ENCODE data around the gene SMAD3. TPM values are rescaled to one million over a fixed set of nuclear protein-coding genes. Genes with fewer than 3 reads are reported as not detected.

The SMAD3 gene
- total RNA-seq, 1 experiment from 2014 or later = 89.2 TPM

DNA sequence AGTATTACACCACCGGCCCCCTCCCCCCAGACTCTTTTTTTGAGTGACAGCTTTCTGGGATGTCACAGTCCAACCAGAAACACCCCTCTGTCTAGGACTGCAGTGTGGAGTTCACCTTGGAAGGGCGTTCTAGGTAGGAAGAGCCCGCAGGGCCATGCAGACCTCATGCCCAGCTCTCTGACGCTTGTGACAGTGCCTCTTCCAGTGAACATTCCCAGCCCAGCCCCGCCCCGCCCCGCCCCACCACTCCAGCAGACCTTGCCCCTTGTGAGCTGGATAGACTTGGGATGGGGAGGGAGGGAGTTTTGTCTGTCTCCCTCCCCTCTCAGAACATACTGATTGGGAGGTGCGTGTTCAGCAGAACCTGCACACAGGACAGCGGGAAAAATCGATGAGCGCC is 125.4 kb downstream of the SMAD3 start:
- TF ChIP-seq, protein P1, sequence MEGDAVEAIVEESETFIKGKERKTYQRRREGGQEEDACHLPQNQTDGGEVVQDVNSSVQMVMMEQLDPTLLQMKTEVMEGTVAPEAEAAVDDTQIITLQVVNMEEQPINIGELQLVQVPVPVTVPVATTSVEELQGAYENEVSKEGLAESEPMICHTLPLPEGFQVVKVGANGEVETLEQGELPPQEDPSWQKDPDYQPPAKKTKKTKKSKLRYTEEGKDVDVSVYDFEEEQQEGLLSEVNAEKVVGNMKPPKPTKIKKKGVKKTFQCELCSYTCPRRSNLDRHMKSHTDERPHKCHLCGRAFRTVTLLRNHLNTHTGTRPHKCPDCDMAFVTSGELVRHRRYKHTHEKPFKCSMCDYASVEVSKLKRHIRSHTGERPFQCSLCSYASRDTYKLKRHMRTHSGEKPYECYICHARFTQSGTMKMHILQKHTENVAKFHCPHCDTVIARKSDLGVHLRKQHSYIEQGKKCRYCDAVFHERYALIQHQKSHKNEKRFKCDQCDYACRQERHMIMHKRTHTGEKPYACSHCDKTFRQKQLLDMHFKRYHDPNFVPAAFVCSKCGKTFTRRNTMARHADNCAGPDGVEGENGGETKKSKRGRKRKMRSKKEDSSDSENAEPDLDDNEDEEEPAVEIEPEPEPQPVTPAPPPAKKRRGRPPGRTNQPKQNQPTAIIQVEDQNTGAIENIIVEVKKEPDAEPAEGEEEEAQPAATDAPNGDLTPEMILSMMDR (IDR thresholded peaks at IDR 0.05 in 2 of 3, conservative IDR thresholded peaks at IDR 0.05 in 1 of 3; ENCODE audit: borderline replicate concordance in 1 of 3, insufficient read depth in 1 of 3, low read depth in 2 of 3, low read length in 2 of 3) = no peak
- TF ChIP-seq ZNF274 (IDR thresholded peaks at IDR 0.05; ENCODE audit: low read depth, low read length) = no peak
- TF ChIP-seq CEBPB (IDR thresholded peaks at IDR 0.05; ENCODE audit: low read depth) = no peak
- TF ChIP-seq, protein P2, sequence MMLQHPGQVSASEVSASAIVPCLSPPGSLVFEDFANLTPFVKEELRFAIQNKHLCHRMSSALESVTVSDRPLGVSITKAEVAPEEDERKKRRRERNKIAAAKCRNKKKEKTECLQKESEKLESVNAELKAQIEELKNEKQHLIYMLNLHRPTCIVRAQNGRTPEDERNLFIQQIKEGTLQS (IDR thresholded peaks at IDR 0.05) = no peak
- TF ChIP-seq SP1 (IDR thresholded peaks at IDR 0.05; ENCODE audit: low read depth) = no peak
- TF ChIP-seq SRF (IDR thresholded peaks at IDR 0.05; ENCODE audit: low read depth) = no peak
- TF ChIP-seq, protein P3, sequence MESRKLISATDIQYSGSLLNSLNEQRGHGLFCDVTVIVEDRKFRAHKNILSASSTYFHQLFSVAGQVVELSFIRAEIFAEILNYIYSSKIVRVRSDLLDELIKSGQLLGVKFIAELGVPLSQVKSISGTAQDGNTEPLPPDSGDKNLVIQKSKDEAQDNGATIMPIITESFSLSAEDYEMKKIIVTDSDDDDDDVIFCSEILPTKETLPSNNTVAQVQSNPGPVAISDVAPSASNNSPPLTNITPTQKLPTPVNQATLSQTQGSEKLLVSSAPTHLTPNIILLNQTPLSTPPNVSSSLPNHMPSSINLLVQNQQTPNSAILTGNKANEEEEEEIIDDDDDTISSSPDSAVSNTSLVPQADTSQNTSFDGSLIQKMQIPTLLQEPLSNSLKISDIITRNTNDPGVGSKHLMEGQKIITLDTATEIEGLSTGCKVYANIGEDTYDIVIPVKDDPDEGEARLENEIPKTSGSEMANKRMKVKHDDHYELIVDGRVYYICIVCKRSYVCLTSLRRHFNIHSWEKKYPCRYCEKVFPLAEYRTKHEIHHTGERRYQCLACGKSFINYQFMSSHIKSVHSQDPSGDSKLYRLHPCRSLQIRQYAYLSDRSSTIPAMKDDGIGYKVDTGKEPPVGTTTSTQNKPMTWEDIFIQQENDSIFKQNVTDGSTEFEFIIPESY (IDR thresholded peaks at IDR 0.05; ENCODE audit: extremely low read depth, insufficient replicate concordance, low read length) = no peak
- TF ChIP-seq ZFX (IDR thresholded peaks at IDR 0.05) = no peak
- no peak for TF ChIP-seq POLR2A (IDR thresholded peaks at IDR 0.05; ENCODE audit: borderline replicate concordance, extremely low read depth, insufficient read depth, insufficient read length)
- no peak for TF ChIP-seq EGR1 (IDR thresholded peaks at IDR 0.05; ENCODE audit: low read depth)
- TF ChIP-seq, protein P4, sequence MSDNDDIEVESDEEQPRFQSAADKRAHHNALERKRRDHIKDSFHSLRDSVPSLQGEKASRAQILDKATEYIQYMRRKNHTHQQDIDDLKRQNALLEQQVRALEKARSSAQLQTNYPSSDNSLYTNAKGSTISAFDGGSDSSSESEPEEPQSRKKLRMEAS (IDR thresholded peaks at IDR 0.05) = no peak
- TF ChIP-seq, protein P5, sequence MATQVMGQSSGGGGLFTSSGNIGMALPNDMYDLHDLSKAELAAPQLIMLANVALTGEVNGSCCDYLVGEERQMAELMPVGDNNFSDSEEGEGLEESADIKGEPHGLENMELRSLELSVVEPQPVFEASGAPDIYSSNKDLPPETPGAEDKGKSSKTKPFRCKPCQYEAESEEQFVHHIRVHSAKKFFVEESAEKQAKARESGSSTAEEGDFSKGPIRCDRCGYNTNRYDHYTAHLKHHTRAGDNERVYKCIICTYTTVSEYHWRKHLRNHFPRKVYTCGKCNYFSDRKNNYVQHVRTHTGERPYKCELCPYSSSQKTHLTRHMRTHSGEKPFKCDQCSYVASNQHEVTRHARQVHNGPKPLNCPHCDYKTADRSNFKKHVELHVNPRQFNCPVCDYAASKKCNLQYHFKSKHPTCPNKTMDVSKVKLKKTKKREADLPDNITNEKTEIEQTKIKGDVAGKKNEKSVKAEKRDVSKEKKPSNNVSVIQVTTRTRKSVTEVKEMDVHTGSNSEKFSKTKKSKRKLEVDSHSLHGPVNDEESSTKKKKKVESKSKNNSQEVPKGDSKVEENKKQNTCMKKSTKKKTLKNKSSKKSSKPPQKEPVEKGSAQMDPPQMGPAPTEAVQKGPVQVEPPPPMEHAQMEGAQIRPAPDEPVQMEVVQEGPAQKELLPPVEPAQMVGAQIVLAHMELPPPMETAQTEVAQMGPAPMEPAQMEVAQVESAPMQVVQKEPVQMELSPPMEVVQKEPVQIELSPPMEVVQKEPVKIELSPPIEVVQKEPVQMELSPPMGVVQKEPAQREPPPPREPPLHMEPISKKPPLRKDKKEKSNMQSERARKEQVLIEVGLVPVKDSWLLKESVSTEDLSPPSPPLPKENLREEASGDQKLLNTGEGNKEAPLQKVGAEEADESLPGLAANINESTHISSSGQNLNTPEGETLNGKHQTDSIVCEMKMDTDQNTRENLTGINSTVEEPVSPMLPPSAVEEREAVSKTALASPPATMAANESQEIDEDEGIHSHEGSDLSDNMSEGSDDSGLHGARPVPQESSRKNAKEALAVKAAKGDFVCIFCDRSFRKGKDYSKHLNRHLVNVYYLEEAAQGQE (IDR thresholded peaks at IDR 0.05; ENCODE audit: low read depth) = no peak
- no peak for TF ChIP-seq RAD21 (IDR thresholded peaks at IDR 0.05; ENCODE audit: low read depth)
- no peak for TF ChIP-seq CBX3 (IDR thresholded peaks at IDR 0.05; ENCODE audit: low read depth)
- no peak for TF ChIP-seq POLR2AphosphoS5 (IDR thresholded peaks at IDR 0.05; ENCODE audit: low read depth, low read length)
- TF ChIP-seq JUND (IDR thresholded peaks at IDR 0.05) = no peak
- no peak for TF ChIP-seq ELF1 (IDR thresholded peaks at IDR 0.05; ENCODE audit: borderline replicate concordance, low read depth)
- no peak for TF ChIP-seq SIN3A (IDR thresholded peaks at IDR 0.05; ENCODE audit: low read depth)
- no peak for DNase-seq (ENCODE audit: low read depth, low spot score)
- Histone ChIP-seq H3K4me2 (ENCODE audit: low read length) (no peak overlapping the region), H3K27me3 (ENCODE audit: insufficient read depth, low read length) (no peaks in the 10 kb centered on the region), H3K9me3 (ENCODE audit: control insufficient read depth in 1 of 2, insufficient read depth in 1 of 2, low read depth in 1 of 2, low read length in 2 of 2) (no peaks in the 10 kb centered on the region), H2AFZ (ENCODE audit: low read depth, low read length, poor library complexity, severe bottlenecking) (no peak overlapping the region), H3K4me3 (replicated peaks in 1 of 2; ENCODE audit: low read depth in 1 of 2, low read length in 2 of 2) (no peak overlapping the region), H4K20me1 (ENCODE audit: insufficient read depth) (no peaks in the 10 kb centered on the region), H3K27ac (ENCODE audit: low read depth, low read length) (no peak overlapping the region), H3K9me2 (ENCODE audit: insufficient read depth) (no peaks in the 10 kb centered on the region), H3K36me3 (ENCODE audit: control insufficient read depth in 1 of 2, insufficient read depth in 2 of 2, low read length in 2 of 2) (peaks cover 18 to 54% of the 10 kb centered on the region in 2 experiments), H3K4me1 (ENCODE audit: control insufficient read depth in 1 of 2, insufficient read depth in 2 of 2, low read length in 2 of 2) (no peaks in the 10 kb centered on the region), H3K79me2 (ENCODE audit: insufficient read depth, low read length) (no peaks in the 10 kb centered on the region), H3K9ac (ENCODE audit: low read length) (no peak overlapping the region)
- intact Hi-C loops (cut with micrococcal nuclease) = no loop called here
- CTCF ChIA-PET = no interaction called here
- ATAC-seq = no peak
- no TSS peak for BruUV-seq (replicated peaks)
- RAD21 ChIA-PET (ENCODE audit: low non-redundant PET in 1 of 2, low total read pairs in 2 of 2, uncharacterized antibody in 2 of 2, unreplicated experiment in 2 of 2) = no interaction called here
- POLR2A ChIA-PET = no interaction called here
